ENCODE results near the gene GOLGA6D.

GRCh38 chr15:75325922-75326321, 43.3 kb downstream of the GOLGA6D start:
- TF ChIP-seq CTCF (conservative IDR thresholded peaks at IDR 0.05 in 1 of 2, IDR thresholded peaks at IDR 0.05 in 1 of 2; ENCODE audit: extremely low read depth in 1 of 2, insufficient read depth in 1 of 2, low read depth in 1 of 2, low read length in 2 of 2) (no peak), EZH2 (IDR thresholded peaks at IDR 0.05; ENCODE audit: borderline replicate concordance, low read length) (no peak)
